Fibroblast of lung (primary cell): ENCODE measurements around the gene SRSF3. TPM values are rescaled to one million over a fixed set of nuclear protein-coding genes. Genes with fewer than 3 reads are reported as not detected.
A peak's percentile ranks its signal among the peaks of the same experiment; 100 is the strongest.
"Not testable (repeated sequence)": the region's sequence is repeated elsewhere in the genome, so short reads cannot be mapped to it uniquely, and the experiment has no call there.

Experiments
- DNase-seq, 2 donors: peaks; one replicate each; pipeline versions ENCODE4 v3.0.0 to v3.0.0-alpha.2; 2010; ENCODE audit warnings: low read depth in 2 of 2
- H2AFZ ChIP-seq: 2 replicates; pipeline ENCODE4 v1.5.1; 2012; ENCODE audit warnings: low read length, control low read depth, inconsistent platforms
- H3K27ac ChIP-seq: 2 replicates; pipeline ENCODE4 v1.5.1; 2011; ENCODE audit warnings: low read length, control low read depth; ENCODE audit not compliant: insufficient read depth
- H3K27me3 ChIP-seq: 2 replicates; pipeline ENCODE4 v1.5.1; 2011; ENCODE audit warnings: mild to moderate bottlenecking, low read length; ENCODE audit not compliant: control insufficient read depth, insufficient read depth
- H3K36me3 ChIP-seq: 2 replicates; pipeline ENCODE4 v1.5.1; 2011; ENCODE audit warnings: low read length; ENCODE audit not compliant: control insufficient read depth, insufficient read depth
- H3K4me1 ChIP-seq: 2 replicates; pipeline ENCODE4 v1.5.1; 2011; ENCODE audit warnings: low read length; ENCODE audit not compliant: control insufficient read depth, insufficient read depth; ENCODE audit errors: extremely low read depth
- H3K4me2 ChIP-seq: 2 replicates; pipeline ENCODE4 v1.5.1; 2011; ENCODE audit warnings: low read length, control low read depth; ENCODE audit not compliant: insufficient read depth; ENCODE audit errors: extremely low read depth
- H3K4me3 ChIP-seq, 4 experiments: fragments of 200-600 bp in 1 of 4; sonication (generic) in 1 of 4; replicated peaks in 1 of 4; 2 replicates each; pipeline ENCODE4 v1.5.1; 2011 to 2016; ENCODE audit warnings: low read length in 4 of 4, low read depth in 3 of 4, mild to moderate bottlenecking in 3 of 4, control low read depth in 2 of 4, inconsistent platforms in 1 of 4, mixed read lengths in 1 of 4; ENCODE audit not compliant: insufficient read depth in 1 of 4; ENCODE audit errors: control extremely low read depth in 1 of 4
- H3K79me2 ChIP-seq: 2 replicates; pipeline ENCODE4 v1.5.1; 2012; ENCODE audit warnings: mild to moderate bottlenecking, low read length, inconsistent platforms; ENCODE audit not compliant: control insufficient read depth, insufficient read depth
- H3K9ac ChIP-seq: 2 replicates; pipeline ENCODE4 v1.5.1; 2011; ENCODE audit warnings: mild to moderate bottlenecking, low read length, control low read depth; ENCODE audit not compliant: insufficient read depth
- H3K9me3 ChIP-seq: 2 replicates; pipeline ENCODE4 v1.5.1; 2012; ENCODE audit warnings: low read depth, low read length; ENCODE audit not compliant: control insufficient read depth, insufficient read depth
- H4K20me1 ChIP-seq: 2 replicates; pipeline ENCODE4 v1.5.1; 2011; ENCODE audit warnings: low read length; ENCODE audit not compliant: control insufficient read depth, insufficient read depth; ENCODE audit errors: extremely low read depth
- CTCF ChIP-seq, 2 donors: IDR thresholded peaks in 1 of 2; conservative IDR thresholded peaks in 1 of 2; 1 replicate in 1 of 2; 2 replicates in 1 of 2; pipeline ENCODE4 v1.5.1; 2011 to 2012; ENCODE audit warnings: low read length in 2 of 2, control low read depth in 1 of 2, inconsistent platforms in 1 of 2, low read depth in 1 of 2, mild to moderate bottlenecking in 1 of 2
- EZH2 ChIP-seq: IDR thresholded peaks from 2 replicates; pipeline ENCODE4 v1.5.1; 2012; ENCODE audit warnings: low read length, control low read depth, mild to moderate bottlenecking; ENCODE audit errors: missing control alignments
- polyA plus RNA-seq, 2 donors: library from polyadenylated mRNA; depleted of rRNA in 1 of 2; stranded (reverse) in 1 of 2; unstranded in 1 of 2; fragments of >200 nt; gene quantifications; 2 replicates each; pipeline ENCODE4 v1.2.1, GENCODE V29; 2011 to 2012; ENCODE audit warnings: missing spikeins in 1 of 2
- total RNA-seq: library from RNA; depleted of rRNA; stranded (reverse); fragments of >200 nt; gene quantifications from 2 replicates; pipeline ENCODE4 v1.2.1, GENCODE V29; 2014

SRSF3 gene
- total and polyA plus RNA-seq, 2 donors (not counting 1 experiment from before 2014, with no cell fraction given): 191 to 435 TPM

GRCh38 chr6:36570264-36570663, 23.9 kb upstream of the SRSF3 start:
- Histone ChIP-seq H3K4me2 (no peak overlapping the region), H3K27ac (no peak overlapping the region), H3K9ac (no peak overlapping the region), H3K36me3 (no peaks in the 10 kb centered on the region), H3K79me2 (no peaks in the 10 kb centered on the region), H3K27me3 (no peaks in the 10 kb centered on the region), H3K4me1 (no peaks in the 10 kb centered on the region), H2AFZ (no peak overlapping the region), H3K4me3 (no peak overlapping the region), H3K9me3 (no peaks in the 10 kb centered on the region), H4K20me1 (no peaks in the 10 kb centered on the region)
- no peak for DNase-seq
- no peak for TF ChIP-seq EZH2
- TF ChIP-seq CTCF (conservative IDR thresholded peaks at IDR 0.05 in 1 of 2, IDR thresholded peaks at IDR 0.05 in 1 of 2; ENCODE audit: low read depth in 1 of 2, low read length in 2 of 2): no peak

GRCh38 chr6:36571122-36572043, 22.8 kb upstream of the SRSF3 start:
- no peak overlapping the region for H3K4me2 ChIP-seq
- H3K27me3 ChIP-seq: no peaks in the 10 kb centered on the region
- H3K36me3 ChIP-seq: no peaks in the 10 kb centered on the region
- no peak overlapping the region for H3K27ac ChIP-seq
- H3K4me3 ChIP-seq: no peak overlapping the region
- no peak for DNase-seq
- no peaks in the 10 kb centered on the region for H3K79me2 ChIP-seq
- no peak overlapping the region for H2AFZ ChIP-seq
- no peaks in the 10 kb centered on the region for H4K20me1 ChIP-seq
- no peaks in the 10 kb centered on the region for H3K9me3 ChIP-seq
- TF ChIP-seq CTCF (conservative IDR thresholded peaks at IDR 0.05 in 1 of 2, IDR thresholded peaks at IDR 0.05 in 1 of 2; ENCODE audit: low read depth in 1 of 2, low read length in 2 of 2) (no peak), EZH2 (no peak)
- H3K4me1 ChIP-seq: no peaks in the 10 kb centered on the region
- H3K9ac ChIP-seq: no peak overlapping the region

GRCh38 chr6:36572353-36573311, 21.5 kb upstream of the SRSF3 start:
- H3K4me2 ChIP-seq, H3K4me3 ChIP-seq, H4K20me1 ChIP-seq: not testable (repeated sequence)

More at GRCh38 chr6:36572353-36573311, 21.5 kb upstream of the SRSF3 start:
- not testable (repeated sequence) for H2AFZ ChIP-seq, H3K4me1 ChIP-seq, H3K9ac ChIP-seq, H3K79me2 ChIP-seq, H3K27me3 ChIP-seq, H3K27ac ChIP-seq, H3K9me3 ChIP-seq, H3K36me3 ChIP-seq
- peak; percentile 20 to 74 for DNase-seq
